Measurements from ENCODE around the gene DNAJB8.
A peak's percentile ranks its signal among the peaks of the same experiment; 100 is the strongest.

DNAJB8 gene

DNA sequence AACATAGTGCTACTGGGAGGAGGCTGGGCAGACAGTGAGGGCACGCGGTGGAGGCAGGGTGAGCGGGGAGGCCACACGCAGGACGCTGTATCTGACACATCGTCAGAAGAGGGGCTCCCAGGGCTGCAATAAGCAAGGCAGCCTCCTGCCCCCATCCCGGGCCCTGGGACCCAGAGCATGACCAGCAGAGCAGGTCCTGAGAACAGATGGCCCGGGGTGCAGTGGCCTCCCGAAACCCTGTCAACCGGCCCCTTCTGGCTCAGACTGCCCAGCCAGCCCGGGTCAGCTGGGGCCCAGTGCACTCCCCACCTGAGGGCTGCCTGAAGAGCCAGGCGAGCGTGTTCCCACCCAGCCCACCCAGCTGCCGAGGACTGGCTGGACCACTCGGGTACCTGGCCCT is 37.4 kb downstream of the DNAJB8 start:
- TF ChIP-seq, protein P1, sequence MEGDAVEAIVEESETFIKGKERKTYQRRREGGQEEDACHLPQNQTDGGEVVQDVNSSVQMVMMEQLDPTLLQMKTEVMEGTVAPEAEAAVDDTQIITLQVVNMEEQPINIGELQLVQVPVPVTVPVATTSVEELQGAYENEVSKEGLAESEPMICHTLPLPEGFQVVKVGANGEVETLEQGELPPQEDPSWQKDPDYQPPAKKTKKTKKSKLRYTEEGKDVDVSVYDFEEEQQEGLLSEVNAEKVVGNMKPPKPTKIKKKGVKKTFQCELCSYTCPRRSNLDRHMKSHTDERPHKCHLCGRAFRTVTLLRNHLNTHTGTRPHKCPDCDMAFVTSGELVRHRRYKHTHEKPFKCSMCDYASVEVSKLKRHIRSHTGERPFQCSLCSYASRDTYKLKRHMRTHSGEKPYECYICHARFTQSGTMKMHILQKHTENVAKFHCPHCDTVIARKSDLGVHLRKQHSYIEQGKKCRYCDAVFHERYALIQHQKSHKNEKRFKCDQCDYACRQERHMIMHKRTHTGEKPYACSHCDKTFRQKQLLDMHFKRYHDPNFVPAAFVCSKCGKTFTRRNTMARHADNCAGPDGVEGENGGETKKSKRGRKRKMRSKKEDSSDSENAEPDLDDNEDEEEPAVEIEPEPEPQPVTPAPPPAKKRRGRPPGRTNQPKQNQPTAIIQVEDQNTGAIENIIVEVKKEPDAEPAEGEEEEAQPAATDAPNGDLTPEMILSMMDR (conservative IDR thresholded peaks at IDR 0.05; ENCODE audit: low read depth, low read length), result no peak
- H3K4me3 ChIP-seq (ENCODE audit: low read depth, low read length), result no peak overlapping the region
- no peak for DNase-seq (ENCODE audit: low read depth)

DNA sequence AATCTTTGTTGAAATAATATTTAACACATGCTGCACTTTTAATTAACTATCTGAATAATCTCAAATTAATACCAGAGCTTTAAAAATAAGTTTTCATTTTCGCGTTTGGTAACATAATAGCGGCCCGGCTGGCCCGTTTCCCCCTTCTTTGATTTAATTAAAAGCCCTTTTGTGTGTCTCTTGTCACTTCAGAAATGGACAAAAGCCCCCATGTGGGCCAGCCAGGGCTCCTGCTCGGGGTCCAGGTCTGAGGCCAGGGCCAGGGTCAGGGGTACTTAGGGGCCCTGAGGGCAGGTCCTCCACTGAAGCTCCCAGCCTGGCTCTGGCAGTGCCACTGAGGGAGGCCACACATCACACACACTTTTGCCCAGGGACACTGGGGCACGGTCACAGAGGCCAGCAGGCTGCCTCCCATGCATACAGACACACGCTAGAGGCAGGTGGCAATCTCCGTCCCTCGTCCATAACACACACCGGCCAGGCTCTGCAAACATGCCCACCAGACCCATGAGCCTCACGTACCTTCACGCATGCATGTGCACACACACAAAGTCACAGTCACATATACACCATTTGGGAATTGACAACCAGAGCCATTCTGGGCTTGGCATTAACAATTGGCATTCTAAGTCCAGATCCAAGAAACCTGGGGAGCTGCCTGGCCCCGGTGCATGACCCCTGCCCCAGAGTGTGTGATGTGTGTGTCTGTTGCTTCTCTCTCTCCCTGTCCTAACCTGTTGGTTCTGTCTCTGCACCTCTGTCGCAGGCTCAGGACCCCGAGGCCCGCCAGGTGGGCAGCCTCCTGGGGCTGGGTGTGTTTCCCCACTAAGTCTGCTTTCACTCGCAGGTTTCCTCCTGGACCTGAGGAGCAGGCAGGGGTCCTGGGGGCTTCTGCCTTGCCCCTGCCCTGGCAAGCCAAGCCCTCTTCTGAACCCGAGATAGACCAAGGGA is 38.5 kb downstream of the DNAJB8 start:
- no peak overlapping the region for H3K4me3 ChIP-seq (ENCODE audit: low read depth, low read length)
- TF ChIP-seq, protein P1 (conservative IDR thresholded peaks at IDR 0.05; ENCODE audit: low read depth, low read length), result no peak
- no peak for DNase-seq (ENCODE audit: low read depth)

DNA sequence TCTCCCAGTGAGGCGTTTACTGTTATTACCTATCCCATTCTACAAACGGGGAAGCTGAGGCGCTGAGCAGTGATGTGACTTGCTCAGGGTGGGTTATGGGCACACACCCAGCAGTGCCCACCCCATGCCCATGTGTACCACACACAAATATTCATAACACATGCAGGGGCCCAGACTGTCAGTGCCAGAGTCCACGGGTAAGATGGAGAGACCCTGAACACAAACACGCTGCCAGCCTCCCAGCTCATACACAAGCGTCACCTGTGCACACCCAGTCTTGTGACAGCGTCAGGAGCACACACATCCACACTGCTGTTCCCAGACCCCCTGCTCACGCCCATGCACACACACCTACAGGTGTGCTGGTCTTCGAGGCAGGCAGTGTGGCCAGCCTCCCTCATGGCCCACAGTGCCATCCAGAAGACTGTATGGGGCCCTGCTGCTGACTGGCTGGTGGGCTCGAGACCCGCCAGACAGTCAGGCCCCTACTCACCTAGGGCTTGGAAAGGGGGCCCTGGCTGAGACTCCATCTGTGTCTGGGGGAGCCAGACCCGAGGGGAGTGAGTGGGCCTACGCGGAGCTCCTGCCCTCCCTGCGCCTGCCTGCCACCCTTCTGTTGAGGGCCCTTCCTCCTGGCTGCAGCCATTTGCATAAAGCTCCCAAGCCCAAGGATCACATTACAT is 39.4 kb downstream of the DNAJB8 start:
- TF ChIP-seq, protein P1 (conservative IDR thresholded peaks at IDR 0.05; ENCODE audit: low read depth, low read length), result no peak
- no peak overlapping the region for H3K4me3 ChIP-seq (ENCODE audit: low read depth, low read length)
- no peak for DNase-seq (ENCODE audit: low read depth)

DNA sequence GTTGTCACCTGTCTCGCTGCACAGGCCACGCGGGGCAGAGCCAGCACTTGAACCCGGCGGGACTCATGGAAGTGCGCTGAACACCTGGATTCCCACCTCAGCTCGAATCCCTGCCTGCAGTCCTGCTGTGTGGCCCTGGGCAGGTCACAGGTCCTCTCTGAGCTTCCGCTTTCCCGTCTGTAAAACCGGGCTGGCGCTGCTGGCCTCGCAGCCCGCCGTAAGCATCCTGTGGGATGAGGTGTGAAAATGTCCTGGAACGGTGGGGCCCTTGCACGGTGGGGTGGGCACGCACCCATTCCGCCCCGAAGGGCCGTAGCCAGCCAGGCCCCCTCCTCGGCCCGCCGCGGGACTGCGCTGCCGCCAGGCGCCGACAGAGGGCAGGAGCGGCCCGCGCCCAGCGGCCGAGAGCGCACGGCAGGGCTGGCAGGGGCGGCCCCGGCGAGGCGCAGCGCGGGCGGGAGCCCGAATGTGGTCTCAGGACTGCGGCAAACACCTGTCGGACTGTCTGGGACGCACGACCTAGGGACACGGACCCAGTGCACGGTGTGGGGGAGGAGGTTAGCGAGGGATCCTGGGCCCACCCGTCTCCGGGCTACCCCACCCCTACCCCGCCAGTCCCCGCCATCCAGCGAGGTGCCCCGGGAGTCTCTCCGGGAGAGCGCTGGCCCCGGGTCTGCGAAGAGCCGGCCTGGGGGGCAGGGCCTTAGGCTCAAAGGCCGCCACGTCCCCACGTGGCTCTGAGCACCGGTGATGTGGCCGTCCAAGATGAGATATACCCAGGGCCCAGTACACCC is 40.4 kb downstream of the DNAJB8 start:
- peak overlapping the region; percentile 30 for H3K4me3 ChIP-seq (ENCODE audit: low read depth, low read length)
- peak; percentile 14 for DNase-seq (ENCODE audit: low read depth)
- TF ChIP-seq, protein P1 (conservative IDR thresholded peaks at IDR 0.05; ENCODE audit: low read depth, low read length), result peak; percentile 51

DNA sequence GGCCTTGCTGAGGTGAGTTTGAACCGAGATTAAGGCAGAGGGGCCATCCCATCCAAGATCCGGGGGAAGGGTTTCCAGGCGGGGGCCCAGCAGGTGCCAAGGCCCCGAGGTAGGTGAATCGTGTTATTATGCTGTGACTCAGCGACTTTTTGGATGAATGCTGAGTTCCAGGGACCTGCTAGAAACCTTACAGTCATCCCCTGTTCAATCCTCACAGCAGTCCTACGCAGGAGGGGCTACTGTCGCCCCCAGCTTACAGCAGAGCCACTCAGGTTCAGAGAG is 40.9 kb downstream of the DNAJB8 start:
- TF ChIP-seq, protein P1 (conservative IDR thresholded peaks at IDR 0.05; ENCODE audit: low read depth, low read length), result no peak
- H3K4me3 ChIP-seq (ENCODE audit: low read depth, low read length), result no peak overlapping the region
- DNase-seq (ENCODE audit: low read depth), result no peak

DNA sequence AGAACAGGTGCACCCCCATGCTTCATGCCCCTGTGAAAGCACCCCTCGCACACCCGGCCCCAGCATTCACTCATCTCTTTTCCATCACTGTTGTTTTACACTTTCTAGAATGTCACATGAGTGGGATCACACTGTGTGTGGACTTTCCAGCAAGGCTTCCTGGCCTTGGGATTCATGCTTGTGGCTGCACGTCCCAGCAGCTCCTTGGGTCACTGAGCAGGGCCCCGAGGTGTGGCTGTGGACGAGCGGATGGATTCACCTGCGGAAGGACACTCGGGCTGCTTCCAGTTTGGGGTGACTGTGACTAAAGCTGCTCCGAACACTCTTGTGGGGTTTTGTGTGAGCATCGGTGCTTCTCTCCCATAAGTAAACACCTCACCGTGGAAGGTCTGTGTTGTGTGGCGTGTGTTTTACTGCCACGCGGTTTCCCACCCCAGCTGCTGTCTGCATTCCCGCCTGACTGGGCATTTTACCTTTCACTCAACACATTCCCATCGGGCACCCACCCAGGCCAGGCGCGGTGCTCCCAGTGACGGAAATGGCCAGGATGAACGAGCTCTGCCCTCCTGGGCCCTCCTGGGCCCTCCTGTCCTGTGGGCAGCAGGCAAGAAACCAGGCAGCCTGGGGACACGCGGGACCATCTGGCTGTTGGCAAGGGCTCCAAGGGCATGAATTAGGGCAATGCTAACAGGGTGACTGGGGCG is 41.4 kb downstream of the DNAJB8 start:
- DNase-seq (ENCODE audit: low read depth), result no peak
- TF ChIP-seq, protein P1 (conservative IDR thresholded peaks at IDR 0.05; ENCODE audit: low read depth, low read length), result no peak
- H3K4me3 ChIP-seq (ENCODE audit: low read depth, low read length), result no peak overlapping the region
